Prostate gland (tissue), 2 donors: Measurements from ENCODE around the gene RAB40C.

Experiments used
- CTCF ChIP-seq, 4 experiments: fragments of 200-600 bp in 2 of 4; fragments of 450-650 bp in 2 of 4; sonication (generic) in 2 of 4; IDR thresholded peaks; 1 replicate in 3 of 4; 2 replicates in 1 of 4; pipeline ENCODE4 v1.5.1; 2016 to 2019; ENCODE audit warnings: antibody characterized with exemption in 4 of 4, mild to moderate bottlenecking in 2 of 4, moderate library complexity in 2 of 4
- POLR2A ChIP-seq: fragments of 450-650 bp; IDR thresholded peaks from one replicate; pipeline ENCODE4 v1.6.1; 2016; ENCODE audit warnings: antibody characterized with exemption, mild to moderate bottlenecking
- POLR2AphosphoS5 ChIP-seq: sonication (generic); formaldehyde crosslinking; IDR thresholded peaks from one replicate; pipeline ENCODE4 v1.6.1; 2017; ENCODE audit warnings: antibody characterized with exemption

GRCh38 chr16:630249-630814, 40.5 kb downstream of the RAB40C start:
- no peak for TF ChIP-seq CTCF (IDR thresholded peaks at IDR 0.05)
- TF ChIP-seq POLR2AphosphoS5 = no peak
- no peak for TF ChIP-seq POLR2A
